WTC11 (cell line): Measurements from ENCODE around the gene MRPL41. TPM values are rescaled to one million over a fixed set of nuclear protein-coding genes. Genes with fewer than 3 reads are reported as not detected.

Source experiments
- ATAC-seq: fragments of 200-7000 bp; cut with Tn5 transposase; 2 replicates; pipeline ENCODE4 v1.10.0; 2021; ENCODE audit warnings: mild to moderate bottlenecking, moderate library complexity
- CTCF ChIA-PET: fragments of 300-600 bp; sonication (Branson Sonifier 250); formaldehyde crosslinking; loops from one replicate; lab custom pipeline; 2021; ENCODE audit warnings: antibody characterized with exemption; lab: Charles Lee
- POLR2A ChIA-PET: fragments of 350-600 bp; sonication (Branson Sonifier 250); formaldehyde crosslinking; loops from one replicate; lab custom pipeline; 2021; ENCODE audit warnings: antibody characterized with exemption; lab: Charles Lee
- DNase-seq: peaks from one replicate; pipeline ENCODE4 v3.0.0; 2021; ENCODE audit warnings: low spot score
- H3K27ac Mint-ChIP-seq: 2 replicates; pipeline ENCODE4 v1.8.0; 2021; ENCODE audit warnings: mixed read lengths
- H3K27me3 Mint-ChIP-seq: 2 replicates; pipeline ENCODE4 v1.8.0; 2021; ENCODE audit warnings: low read depth, mild to moderate bottlenecking, moderate library complexity, mixed read lengths
- H3K36me3 Mint-ChIP-seq: 2 replicates; pipeline ENCODE4 v1.8.0; 2021; ENCODE audit warnings: mixed read lengths
- H3K4me1 Mint-ChIP-seq: 2 replicates; pipeline ENCODE4 v1.8.0; 2022; ENCODE audit warnings: mixed read lengths
- H3K4me3 Mint-ChIP-seq: 2 replicates; pipeline ENCODE4 v1.8.0; 2021; ENCODE audit warnings: mild to moderate bottlenecking, moderate library complexity, mixed read lengths
- H3K9me3 Mint-ChIP-seq: 2 replicates; pipeline ENCODE4 v1.8.0; 2021; ENCODE audit warnings: mixed read lengths
- CREB1 ChIP-seq: sonication (generic); formaldehyde crosslinking; IDR thresholded peaks from 2 replicates; pipeline ENCODE4 v1.8.0; 2023; ENCODE audit warnings: mild to moderate bottlenecking, missing genetic modification reagents
- CREM ChIP-seq: sonication (generic); formaldehyde crosslinking; IDR thresholded peaks from 2 replicates; pipeline ENCODE4 v1.8.1; 2022; ENCODE audit warnings: mild to moderate bottlenecking, missing genetic modification reagents, moderate library complexity
- GABPB1 ChIP-seq: sonication (generic); formaldehyde crosslinking; IDR thresholded peaks from 2 replicates; pipeline ENCODE4 v1.8.1; 2023; ENCODE audit warnings: mild to moderate bottlenecking, missing genetic modification reagents
- GRHL2 ChIP-seq: fragments of 250-450 bp; sonication (Bioruptor Pico); IDR thresholded peaks from 2 replicates; pipeline ENCODE4 v1.8.0; 2022; ENCODE audit warnings: mild to moderate bottlenecking, moderate library complexity; ENCODE audit not compliant: insufficient replicate concordance, severe bottlenecking
- HMGA2 ChIP-seq: fragments of 250-450 bp; sonication (Bioruptor Pico); IDR thresholded peaks from 2 replicates; pipeline ENCODE4 v1.4.0; 2021; ENCODE audit warnings: mild to moderate bottlenecking, moderate library complexity
- RELA ChIP-seq: sonication (generic); formaldehyde crosslinking; IDR thresholded peaks from 2 replicates; pipeline ENCODE4 v1.8.1; 2022; ENCODE audit warnings: missing genetic modification reagents, mild to moderate bottlenecking, borderline replicate concordance
- SMAD4 ChIP-seq: sonication (generic); formaldehyde crosslinking; IDR thresholded peaks from 2 replicates; pipeline ENCODE4 v1.8.0; 2022; ENCODE audit warnings: mild to moderate bottlenecking, missing genetic modification reagents
- TEAD1 ChIP-seq: sonication (generic); formaldehyde crosslinking; IDR thresholded peaks from 2 replicates; pipeline ENCODE4 v1.8.0; 2022; ENCODE audit warnings: mild to moderate bottlenecking, missing genetic modification reagents
- ZNF396 ChIP-seq: fragments of 250-450 bp; sonication (Bioruptor Pico); IDR thresholded peaks from 2 replicates; pipeline ENCODE4 v1.8.0; 2021; ENCODE audit warnings: mild to moderate bottlenecking, moderate library complexity, borderline replicate concordance
- ZNF423 ChIP-seq: fragments of 250-450 bp; sonication (Bioruptor Pico); IDR thresholded peaks from 2 replicates; pipeline ENCODE4 v2.1.2; 2022; ENCODE audit warnings: mild to moderate bottlenecking, moderate library complexity
- total RNA-seq: library from RNA; stranded (reverse); gene quantifications from 3 replicates; pipeline ENCODE4 v1.2.3, GENCODE V29; 2021
- TF ChIP-seq, protein P1 (sequence below): sonication (generic); formaldehyde crosslinking; IDR thresholded peaks from 2 replicates; pipeline ENCODE4 v1.8.1; 2023; ENCODE audit warnings: mild to moderate bottlenecking, moderate library complexity, missing genetic modification reagents
- TF ChIP-seq, protein P2 (sequence below): sonication (generic); formaldehyde crosslinking; IDR thresholded peaks from 2 replicates; pipeline ENCODE4 v1.8.1; 2023; ENCODE audit warnings: mild to moderate bottlenecking, missing genetic modification reagents, borderline replicate concordance
- TF ChIP-seq, protein P3 (sequence below): sonication (generic); formaldehyde crosslinking; IDR thresholded peaks from 2 replicates; pipeline ENCODE4 v1.8.1; 2022; ENCODE audit warnings: missing genetic modification reagents, borderline replicate concordance

MRPL41 gene
- total RNA-seq, 1 experiment from 2014 or later: 70.1 TPM

DNA sequence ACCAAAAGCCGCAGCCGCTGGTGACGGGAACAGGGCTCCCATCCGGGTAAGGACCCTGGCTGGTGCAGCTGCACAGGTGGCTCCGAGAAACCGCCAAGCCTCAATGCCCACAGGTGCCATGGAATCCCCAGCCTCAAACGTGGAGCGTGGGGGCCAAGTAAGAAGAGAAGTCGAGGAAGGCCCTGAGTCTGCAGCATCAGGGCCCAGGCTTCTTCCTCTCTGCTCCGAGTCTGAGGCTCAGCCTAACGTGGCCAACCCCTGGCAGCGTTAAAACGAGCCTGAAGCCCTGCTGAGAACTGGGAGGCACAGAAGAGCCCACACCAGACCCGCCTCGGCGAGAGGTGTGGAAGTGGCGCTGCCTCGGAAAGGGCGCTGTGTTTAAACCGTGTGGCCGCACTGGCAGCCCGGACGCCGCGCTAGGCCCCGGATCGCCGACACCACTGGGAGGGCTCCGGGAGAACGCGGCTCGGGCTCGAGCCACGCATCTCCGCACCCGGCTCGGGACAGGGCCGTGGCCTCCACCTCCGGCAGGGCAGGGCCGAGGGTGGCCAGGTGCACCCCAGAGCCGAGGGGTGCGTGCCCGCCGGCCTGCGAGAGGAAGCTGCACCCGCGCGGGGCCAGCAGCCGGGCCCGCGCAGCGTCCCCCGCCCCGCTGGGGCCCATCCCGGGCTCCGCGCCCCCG lies 37.9 kb downstream of the MRPL41 start:
- no peak for DNase-seq
- Mint-ChIP-seq H3K36me3 (peaks cover 28% of the 10 kb centered on the region), H3K27me3 (peaks cover 8% of the 10 kb centered on the region), H3K4me3 (peak overlapping the region; percentile 77)
- CTCF ChIA-PET: interaction anchor here (1.3 to 3.1 kb wide), 4 partner anchors 9 to 83 kb away, joined by 4 to 51 read pairs (median 7); partner anchors contain the start of gene DPH7
- peak; percentile 48; the same call in 1 of the 2 replicates for TF ChIP-seq RELA (CRISPR knock-in tag)
- no peak for TF ChIP-seq CREB1 (CRISPR knock-in tag)
- TF ChIP-seq, protein P1, sequence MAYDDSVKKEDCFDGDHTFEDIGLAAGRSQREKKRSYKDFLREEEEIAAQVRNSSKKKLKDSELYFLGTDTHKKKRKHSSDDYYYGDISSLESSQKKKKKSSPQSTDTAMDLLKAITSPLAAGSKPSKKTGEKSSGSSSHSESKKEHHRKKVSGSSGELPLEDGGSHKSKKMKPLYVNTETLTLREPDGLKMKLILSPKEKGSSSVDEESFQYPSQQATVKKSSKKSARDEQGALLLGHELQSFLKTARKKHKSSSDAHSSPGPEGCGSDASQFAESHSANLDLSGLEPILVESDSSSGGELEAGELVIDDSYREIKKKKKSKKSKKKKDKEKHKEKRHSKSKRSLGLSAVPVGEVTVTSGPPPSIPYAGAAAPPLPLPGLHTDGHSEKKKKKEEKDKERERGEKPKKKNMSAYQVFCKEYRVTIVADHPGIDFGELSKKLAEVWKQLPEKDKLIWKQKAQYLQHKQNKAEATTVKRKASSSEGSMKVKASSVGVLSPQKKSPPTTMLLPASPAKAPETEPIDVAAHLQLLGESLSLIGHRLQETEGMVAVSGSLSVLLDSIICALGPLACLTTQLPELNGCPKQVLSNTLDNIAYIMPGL (CRISPR knock-in tag): 0 out of 2 replicates have a peak, but pooled peaks have one; percentile 37
- TF ChIP-seq, all 79 proteins: peak for 2
- peaks cover 5% of the 10 kb centered on the region; the same call in 1 of the 2 replicates for H3K4me1 Mint-ChIP-seq
- H3K9me3 Mint-ChIP-seq: no peaks in the 10 kb centered on the region
- peak overlapping the region; percentile 27; the same call in 1 of the 2 replicates for H3K27ac Mint-ChIP-seq
- POLR2A ChIA-PET: interaction anchor here (1.9 to 2.9 kb wide), 2 partner anchors 10 to 15 kb away, joined by 7 to 15 read pairs; partner anchors contain the start of gene ARRDC1
- no peak for ATAC-seq

DNA sequence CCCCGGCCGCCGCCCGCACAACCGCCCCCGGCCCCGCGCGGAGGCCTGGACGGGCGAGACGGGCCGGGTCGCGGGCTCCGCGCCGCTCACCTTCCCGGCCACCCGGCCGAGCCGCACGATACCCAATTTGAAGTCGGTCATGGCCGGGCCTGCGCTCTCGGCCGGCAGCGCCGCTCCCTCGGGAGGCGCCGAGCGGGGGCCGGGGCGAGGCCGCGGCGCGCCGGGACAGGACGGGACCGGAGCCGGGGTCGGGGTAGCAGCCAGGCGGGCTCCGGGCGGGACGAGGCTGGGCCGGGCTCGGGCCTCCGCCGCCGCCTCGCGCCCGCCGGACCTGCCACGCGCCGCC lies 38.4 kb downstream of the MRPL41 start:
- H3K27ac Mint-ChIP-seq: no peak overlapping the region
- peaks cover 8% of the 10 kb centered on the region for H3K27me3 Mint-ChIP-seq
- CTCF ChIA-PET: interaction anchor here (0.8 to 3.1 kb wide), 6 partner anchors 9 to 83 kb away, joined by 3 to 51 read pairs (median 6); partner anchors contain the start of genes ARRDC1 and PNPLA7
- no peaks in the 10 kb centered on the region for H3K9me3 Mint-ChIP-seq
- DNase-seq: no peak
- peaks cover 5% of the 10 kb centered on the region; the same call in 1 of the 2 replicates for H3K4me1 Mint-ChIP-seq
- ATAC-seq: peak; percentile 3
- peaks cover 28% of the 10 kb centered on the region for H3K36me3 Mint-ChIP-seq
- no peak overlapping the region for H3K4me3 Mint-ChIP-seq
- POLR2A ChIA-PET: interaction anchor here (1.0 to 2.9 kb wide), 4 partner anchors 8 to 102 kb away, joined by 3 to 15 read pairs (median 4); partner anchors contain the start of genes ARRDC1 and EHMT1
- TF ChIP-seq, protein P2, sequence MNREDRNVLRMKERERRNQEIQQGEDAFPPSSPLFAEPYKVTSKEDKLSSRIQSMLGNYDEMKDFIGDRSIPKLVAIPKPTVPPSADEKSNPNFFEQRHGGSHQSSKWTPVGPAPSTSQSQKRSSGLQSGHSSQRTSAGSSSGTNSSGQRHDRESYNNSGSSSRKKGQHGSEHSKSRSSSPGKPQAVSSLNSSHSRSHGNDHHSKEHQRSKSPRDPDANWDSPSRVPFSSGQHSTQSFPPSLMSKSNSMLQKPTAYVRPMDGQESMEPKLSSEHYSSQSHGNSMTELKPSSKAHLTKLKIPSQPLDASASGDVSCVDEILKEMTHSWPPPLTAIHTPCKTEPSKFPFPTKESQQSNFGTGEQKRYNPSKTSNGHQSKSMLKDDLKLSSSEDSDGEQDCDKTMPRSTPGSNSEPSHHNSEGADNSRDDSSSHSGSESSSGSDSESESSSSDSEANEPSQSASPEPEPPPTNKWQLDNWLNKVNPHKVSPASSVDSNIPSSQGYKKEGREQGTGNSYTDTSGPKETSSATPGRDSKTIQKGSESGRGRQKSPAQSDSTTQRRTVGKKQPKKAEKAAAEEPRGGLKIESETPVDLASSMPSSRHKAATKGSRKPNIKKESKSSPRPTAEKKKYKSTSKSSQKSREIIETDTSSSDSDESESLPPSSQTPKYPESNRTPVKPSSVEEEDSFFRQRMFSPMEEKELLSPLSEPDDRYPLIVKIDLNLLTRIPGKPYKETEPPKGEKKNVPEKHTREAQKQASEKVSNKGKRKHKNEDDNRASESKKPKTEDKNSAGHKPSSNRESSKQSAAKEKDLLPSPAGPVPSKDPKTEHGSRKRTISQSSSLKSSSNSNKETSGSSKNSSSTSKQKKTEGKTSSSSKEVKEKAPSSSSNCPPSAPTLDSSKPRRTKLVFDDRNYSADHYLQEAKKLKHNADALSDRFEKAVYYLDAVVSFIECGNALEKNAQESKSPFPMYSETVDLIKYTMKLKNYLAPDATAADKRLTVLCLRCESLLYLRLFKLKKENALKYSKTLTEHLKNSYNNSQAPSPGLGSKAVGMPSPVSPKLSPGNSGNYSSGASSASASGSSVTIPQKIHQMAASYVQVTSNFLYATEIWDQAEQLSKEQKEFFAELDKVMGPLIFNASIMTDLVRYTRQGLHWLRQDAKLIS (CRISPR knock-in tag): no peak
- TF ChIP-seq, protein P3, sequence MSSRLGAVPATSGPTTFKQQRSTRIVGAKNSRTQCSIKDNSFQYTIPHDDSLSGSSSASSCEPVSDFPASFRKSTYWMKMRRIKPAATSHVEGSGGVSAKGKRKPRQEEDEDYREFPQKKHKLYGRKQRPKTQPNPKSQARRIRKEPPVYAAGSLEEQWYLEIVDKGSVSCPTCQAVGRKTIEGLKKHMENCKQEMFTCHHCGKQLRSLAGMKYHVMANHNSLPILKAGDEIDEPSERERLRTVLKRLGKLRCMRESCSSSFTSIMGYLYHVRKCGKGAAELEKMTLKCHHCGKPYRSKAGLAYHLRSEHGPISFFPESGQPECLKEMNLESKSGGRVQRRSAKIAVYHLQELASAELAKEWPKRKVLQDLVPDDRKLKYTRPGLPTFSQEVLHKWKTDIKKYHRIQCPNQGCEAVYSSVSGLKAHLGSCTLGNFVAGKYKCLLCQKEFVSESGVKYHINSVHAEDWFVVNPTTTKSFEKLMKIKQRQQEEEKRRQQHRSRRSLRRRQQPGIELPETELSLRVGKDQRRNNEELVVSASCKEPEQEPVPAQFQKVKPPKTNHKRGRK (CRISPR knock-in tag): no peak
- TF ChIP-seq ZNF423 (CRISPR knock-in tag) (no peak), GRHL2 (CRISPR knock-in tag) (no peak), GABPB1 (CRISPR knock-in tag) (no peak), SMAD4 (CRISPR knock-in tag) (no peak), CREM (CRISPR knock-in tag) (no peak), TEAD1 (CRISPR knock-in tag) (no peak), HMGA2 (no peak), ZNF396 (CRISPR knock-in tag) (no peak)
